HG02678 (cell line): ENCODE results near the gene FOXN3.

Experiments used
- ATAC-seq: cut with Tn5 transposase; IDR thresholded peaks from one replicate; pipeline ENCODE4 v1.9.1; 2021; ENCODE audit warnings: mild to moderate bottlenecking, moderate library complexity; ENCODE audit not compliant: unreplicated experiment

Gene FOXN3

DNA sequence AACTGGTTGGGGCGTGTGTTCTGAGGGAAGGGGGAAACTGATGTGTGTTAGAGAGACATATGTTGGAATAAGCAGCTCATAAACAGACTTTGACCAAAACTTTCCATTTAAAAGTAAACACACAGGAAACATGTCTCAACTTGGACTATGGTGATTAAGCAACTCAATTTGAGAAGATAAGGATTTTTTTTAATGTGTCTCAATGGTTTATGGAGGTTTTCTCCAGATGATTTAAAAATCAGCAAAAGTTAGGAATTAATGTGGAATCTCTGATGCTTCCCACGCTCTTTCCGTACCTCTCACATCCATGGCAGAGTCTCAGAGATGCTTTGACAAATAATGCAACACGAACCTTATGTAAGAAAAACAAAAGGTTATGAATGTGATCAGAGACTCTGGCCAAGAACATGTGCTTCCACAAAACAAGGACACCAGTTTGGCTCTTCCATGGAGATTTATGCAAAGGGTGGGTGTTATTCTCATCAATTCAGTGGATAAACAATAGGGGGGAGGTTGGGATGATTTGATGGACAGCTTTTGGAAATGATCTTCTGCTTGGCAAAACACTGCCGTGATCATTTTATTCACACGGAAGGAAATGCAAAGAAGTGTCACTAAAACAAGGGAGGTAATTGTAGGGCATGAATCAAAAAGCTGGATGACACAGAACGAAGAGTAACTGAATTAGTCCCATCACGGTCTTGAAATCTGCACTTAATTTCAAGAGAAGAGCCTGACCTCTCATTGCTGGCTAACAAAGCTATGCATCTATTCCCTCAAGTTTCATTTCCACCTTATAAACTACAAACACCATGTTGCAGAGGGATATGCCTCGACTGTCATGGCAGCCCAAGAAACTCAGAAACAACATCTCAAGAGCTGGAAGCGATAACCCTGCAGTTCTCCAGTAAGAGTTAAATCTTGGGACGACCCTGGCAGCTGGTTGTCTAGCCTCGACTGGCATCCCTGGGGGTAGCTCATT is 76.5 kb downstream of the FOXN3 start:
- ATAC-seq: no peak

DNA sequence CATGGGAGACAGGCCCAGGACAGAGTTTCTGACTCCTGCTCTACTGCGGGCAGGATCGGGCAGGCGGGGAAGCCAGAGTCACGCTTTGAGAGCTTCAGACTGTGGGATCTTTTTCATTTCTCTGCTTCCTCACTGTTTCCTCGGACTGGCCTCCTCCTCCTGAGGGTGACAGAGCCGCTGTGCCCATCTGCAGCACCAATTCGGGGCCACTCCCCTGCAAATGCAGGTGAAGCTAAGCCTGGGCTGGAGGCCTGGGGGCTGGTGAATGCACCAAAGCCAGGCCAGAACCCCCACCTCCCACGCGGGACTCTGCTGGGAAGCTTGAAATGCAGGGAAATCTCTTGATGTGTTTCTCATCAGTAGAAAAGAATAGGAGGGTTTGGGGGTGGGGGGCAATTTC is 77.5 kb downstream of the FOXN3 start:
- no peak for ATAC-seq

DNA sequence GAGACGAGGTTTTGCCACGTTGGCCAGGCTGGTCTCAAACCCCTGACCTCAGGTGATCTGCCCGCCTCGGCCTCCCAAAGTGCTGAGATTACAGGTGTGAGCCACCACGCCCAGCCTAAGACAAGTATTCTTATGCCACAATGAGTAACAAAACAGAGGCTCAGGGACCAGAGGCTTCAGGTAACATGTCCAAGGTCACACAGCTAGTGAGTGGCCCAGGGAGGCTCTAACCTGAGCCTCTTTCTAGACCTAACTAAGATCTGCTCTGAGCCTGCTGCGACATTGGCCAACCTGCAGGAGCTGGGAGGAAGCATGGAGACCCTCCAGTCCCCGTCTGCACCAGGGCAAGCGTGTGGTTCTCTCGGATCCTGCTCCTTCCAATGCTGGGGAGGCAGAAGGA is 77.9 kb downstream of the FOXN3 start:
- ATAC-seq: no peak

DNA sequence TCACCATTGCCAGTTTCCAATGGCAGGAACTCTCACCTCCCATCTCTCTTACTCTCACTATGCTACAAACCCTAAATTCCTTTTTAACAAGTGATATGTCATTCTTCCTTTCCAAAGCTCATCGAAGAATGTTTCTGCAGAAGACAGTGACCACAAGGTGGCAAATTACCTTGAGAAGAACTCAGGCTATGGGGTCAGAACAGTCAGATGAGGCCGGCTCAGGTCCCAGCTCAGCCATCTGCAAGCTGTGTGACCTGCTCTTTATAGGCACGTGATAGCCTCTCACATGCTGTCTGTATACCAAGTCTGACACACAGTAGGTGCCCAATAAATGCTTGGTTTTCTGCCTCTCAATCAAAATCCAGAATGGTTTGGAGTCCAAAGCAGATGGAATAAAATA is 80.7 kb downstream of the FOXN3 start:
- ATAC-seq: peak; percentile 34

DNA sequence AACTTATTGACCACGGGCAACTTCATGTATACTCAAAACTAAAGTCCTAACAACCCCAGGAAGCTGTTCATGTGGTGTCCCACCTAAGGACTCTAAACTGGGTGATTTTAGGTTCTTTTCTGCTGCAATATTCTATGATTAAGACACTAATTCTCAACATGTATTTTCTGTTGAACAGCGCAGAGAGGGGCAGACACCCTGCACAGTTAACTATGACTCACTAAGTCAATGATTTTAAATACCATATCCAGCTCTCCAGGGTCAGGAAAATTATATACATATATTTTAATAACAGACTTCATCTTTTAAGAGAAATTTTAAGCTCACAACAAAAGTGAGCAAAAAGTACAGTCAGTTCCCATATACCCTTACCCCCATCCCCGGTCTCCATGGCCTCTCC is 85.0 kb downstream of the FOXN3 start:
- no peak for ATAC-seq

DNA sequence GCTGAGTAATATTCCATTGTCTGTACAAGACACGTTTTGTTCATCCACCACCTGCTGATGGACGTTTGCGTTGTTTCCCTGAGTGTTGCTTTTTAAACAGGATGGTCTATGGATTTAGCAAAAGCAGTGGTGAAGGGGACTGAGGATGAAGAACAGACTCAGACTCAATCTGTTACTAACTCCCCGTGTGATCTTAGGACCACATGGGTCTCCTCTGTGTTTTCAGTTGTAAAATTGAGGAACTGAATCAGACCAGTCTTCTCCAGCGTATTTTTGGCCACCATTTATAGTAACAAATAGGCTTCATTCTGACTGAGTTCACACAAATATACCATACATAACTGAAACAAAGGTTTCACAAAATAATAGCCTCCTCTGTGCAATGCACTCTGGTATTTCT is 85.6 kb downstream of the FOXN3 start:
- ATAC-seq: peak; percentile 87

DNA sequence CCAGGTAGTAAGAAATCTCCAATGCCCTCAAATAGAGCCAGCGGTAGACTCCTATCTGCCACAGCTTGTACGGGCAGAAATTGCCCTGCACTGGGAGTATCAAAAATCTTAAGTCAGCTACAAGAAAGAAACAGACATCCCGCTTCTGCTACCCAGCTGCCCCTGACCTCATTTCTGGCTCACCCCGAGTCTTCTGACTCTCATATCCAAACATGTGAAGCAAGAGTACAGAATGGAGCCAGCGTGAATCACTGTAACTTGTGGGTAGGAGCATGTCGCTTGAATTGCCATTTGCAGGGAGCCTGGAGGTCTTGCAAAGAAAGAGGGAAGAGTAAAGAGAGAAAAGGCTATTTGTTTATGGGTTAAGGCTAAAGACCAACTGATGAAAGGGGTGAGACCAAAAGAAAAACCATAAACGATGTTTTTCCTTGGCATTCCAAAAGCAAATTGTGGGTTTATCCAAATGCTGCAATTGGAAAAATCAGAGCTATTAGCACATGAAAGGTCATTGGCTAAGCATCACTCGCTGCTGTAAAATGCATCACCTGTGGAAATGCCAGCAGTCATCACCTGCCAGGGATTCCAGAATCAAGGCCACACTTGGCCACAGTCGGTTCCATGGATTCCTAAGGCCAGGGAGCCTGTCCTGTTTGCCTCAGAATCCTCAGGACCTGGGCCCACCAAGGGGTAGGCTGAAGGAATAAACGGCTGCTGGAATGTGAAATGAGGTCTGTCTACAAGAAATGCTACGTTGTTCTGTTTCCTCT is 86.6 kb downstream of the FOXN3 start:
- ATAC-seq: no peak

DNA sequence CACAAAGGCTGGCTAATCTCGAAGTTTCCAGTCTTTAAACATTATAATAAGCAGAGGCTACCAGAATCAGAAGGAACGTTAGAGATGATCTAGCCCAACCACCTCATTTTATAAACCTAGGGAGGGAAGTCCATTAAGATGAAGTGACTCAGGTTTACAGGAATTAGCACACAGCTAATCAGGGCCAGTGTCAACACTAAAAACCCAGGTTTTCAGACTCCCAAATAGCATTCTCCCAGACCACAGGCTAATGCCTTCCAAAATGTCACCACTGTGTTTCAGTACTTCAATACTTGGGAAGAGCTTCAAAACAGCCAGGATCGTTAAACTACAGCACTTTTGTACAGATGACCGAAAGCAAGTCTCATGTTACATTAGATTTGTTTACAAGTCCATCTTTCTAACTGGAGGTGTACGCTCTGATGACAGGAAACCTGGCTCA is 89.2 kb downstream of the FOXN3 start:
- no peak for ATAC-seq

GRCh38 chr14:89325959-89326358 is 91.1 kb downstream of the FOXN3 start:
- ATAC-seq: no peak

GRCh38 chr14:89325299-89325883 is 91.6 kb downstream of the FOXN3 start:
- peak; percentile 41 for ATAC-seq

DNA sequence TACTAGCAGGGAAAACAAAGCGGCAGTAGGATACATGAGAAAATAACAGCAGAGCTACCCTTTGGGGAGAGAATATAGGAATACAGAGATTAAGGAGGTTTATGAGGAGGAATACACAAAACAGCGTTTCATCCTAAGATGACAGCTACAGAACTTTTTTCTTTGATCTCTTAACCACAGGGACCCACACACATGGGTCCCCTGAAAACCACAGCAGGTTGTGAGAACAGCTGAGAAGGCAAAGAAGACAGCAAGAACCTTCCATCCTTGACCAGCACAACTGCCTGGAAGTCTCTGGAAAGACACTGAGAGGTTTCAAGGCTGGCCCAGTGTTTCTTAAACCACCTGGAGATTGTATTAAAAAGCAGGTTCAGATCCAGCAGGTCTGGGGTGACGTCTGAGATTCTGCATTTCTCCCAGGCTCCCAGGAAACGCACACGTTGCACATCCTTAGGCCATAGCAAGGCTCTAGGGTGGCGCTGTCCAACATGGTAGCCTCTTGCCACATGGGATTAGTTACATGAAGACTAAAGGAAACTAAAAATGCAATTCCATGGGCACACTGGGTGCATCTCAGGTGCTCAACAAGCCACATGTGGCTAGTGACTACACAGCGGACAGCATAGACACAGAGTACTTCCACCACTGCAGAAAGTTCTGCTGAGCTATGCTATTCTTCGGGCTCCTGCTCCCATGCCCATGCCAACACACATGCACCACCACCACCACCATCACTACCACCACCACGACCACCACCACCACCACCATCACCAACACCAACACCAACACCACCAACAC is 92.3 kb downstream of the FOXN3 start:
- peak; percentile 74 for ATAC-seq

GRCh38 chr14:89320381-89321000 is 96.5 kb downstream of the FOXN3 start:
- no peak for ATAC-seq

GRCh38 chr14:89319687-89320086 is 97.3 kb downstream of the FOXN3 start:
- no peak for ATAC-seq

DNA sequence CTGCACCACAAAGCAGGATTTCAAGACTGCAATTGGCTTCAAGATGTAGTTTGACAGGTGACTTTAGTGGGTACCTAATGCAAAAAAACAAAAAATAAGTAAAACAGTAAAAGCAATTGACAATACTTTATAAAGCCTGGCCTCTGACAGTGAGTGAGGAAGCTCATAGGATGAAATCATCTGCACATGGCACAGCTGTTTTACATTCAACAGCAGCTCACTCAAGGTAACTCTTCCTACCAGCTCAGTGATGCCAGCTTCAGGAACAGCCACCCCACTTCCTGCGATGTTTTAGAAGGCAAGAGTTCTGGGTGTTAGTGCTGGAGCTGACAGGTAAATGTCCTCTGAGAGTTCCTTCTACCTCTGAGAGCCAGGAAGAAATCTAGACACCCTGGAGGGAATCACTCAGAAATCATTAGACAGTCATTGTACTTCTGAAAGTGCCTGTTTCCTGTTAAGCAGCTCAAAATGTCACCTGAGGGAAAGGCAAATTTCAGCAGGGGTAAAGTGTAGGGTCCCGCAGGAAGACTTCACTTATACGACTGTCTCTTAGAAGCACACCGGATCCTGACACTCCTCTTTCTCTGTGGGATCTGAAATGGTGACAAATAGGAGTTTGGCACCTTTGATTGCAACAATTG is 99.9 kb downstream of the FOXN3 start:
- ATAC-seq: peak; percentile 86

- no peak for ATAC-seq
These were observed 101.3 kb downstream of the FOXN3 start for GRCh38 chr14:89315493-89316470.

- no peak for ATAC-seq
These were observed 102.8 kb downstream of the FOXN3 start for GRCh38 chr14:89314274-89314673.

DNA sequence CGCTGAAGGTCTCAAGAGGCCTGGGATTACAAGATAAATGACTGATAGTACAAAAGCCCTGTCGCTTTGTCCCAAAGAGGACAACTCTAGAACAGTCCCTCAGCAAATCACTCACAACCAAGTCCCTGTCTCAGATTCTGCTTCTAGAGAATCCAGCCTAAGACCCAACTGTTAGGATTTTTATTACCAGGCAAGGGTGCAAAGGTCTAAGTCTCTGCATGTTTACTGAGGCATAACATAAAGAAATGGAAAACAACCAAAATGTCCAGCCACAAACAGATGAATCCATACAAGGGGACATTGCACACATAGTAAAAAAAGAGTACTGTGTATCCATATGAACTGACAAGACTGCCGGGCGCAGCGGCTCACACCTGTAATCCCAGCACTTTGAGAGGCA is 104.1 kb downstream of the FOXN3 start:
- no peak for ATAC-seq

DNA sequence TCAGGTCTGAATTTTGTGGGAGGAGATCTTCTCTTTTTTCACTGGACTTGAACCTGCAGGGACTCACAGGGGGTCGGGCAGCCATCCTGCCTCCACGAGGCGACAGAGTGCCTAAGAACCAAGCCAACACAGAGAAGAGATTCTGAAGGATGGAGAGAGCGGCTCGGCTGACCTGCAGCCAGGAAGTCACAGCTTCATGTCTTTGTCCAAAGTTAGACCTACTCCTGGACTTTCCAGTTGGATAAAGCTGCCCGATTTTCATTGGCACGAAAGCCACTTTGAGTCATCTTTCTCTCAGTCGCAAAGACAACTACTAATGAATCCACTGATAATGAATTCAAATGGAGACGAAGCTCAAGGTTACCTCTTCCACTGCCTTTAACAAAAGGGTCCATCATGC is 106.8 kb downstream of the FOXN3 start:
- ATAC-seq: no peak
